KOPT-K1 (cell line): ENCODE data around the gene TXNL4A.

Source experiments
- H3K27ac ChIP-seq: fragments of 200-600 bp; sonication (generic); 2 replicates; pipeline ENCODE4 v1.5.1; 2016; ENCODE audit warnings: antibody characterized with exemption, mild to moderate bottlenecking, low read depth, low read length; ENCODE audit not compliant: poor library complexity, severe bottlenecking
- H3K36me3 ChIP-seq: fragments of 200-600 bp; sonication (generic); 2 replicates; pipeline ENCODE4 v1.5.1; 2017; ENCODE audit warnings: antibody characterized with exemption, mild to moderate bottlenecking, low read length, moderate library complexity; ENCODE audit not compliant: insufficient read depth
- H3K9me3 ChIP-seq: fragments of 200-600 bp; sonication (generic); 2 replicates; pipeline ENCODE4 v1.5.1; 2017; ENCODE audit warnings: antibody characterized with exemption, low read length, mild to moderate bottlenecking; ENCODE audit not compliant: insufficient read depth, poor library complexity, severe bottlenecking

TXNL4A gene

DNA sequence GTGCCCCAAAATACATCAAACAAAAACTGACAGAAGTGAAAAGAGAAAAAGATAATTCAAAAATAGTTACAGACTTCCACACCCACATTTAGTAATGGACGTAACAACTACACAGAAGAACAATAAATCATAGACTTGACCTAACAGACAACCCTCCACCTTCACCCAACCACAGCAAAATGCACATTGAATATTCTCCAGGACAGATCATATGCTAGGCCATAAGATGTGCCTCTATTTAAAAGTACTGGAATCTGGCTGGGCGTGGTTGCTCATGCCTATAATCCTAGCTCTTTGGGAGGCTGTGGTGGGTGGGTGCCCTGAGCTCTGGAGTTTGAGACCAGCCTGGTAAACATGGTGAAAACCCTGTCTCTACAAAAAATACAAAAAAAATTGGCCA is 56.9 kb downstream of the TXNL4A start:
- peaks cover 75% of the 10 kb centered on the region for H3K9me3 ChIP-seq

DNA sequence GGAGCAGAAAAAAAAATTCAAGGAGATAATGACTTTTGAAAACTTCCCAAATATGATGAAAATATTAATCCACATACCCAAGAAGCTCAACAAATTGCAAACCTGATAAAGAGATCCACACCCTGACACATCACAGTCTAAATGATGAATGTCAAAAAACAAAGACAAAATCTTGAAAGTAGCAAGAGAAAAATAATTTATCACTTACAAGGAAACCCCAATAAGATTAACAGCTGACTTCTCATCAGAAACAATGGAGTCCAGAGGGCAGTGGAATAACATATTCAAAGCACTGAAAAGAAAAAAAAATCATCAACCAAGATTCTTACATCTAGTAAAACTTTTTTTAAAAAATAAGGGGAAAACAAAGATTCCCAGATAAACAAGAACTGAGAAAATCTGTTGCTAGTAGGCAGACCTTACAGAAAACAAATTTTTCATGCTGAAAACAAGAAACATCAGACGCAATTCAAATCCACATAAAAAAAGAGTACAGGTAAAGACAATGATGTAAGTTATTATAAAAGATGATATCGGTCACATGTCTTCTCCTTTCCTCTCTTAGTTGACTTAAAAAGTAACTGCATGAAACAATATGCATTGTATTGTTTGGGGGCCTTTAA is 58.2 kb downstream of the TXNL4A start:
- H3K36me3 ChIP-seq = peaks cover 41% of the 10 kb centered on the region; the same call in 1 of the 2 replicates
- H3K27ac ChIP-seq = no peak overlapping the region
- H3K9me3 ChIP-seq = peaks cover 61% of the 10 kb centered on the region

More for the DNA sequence above, 56.9 kb downstream of the TXNL4A start:
- peaks cover 54% of the 10 kb centered on the region; the same call in 1 of the 2 replicates for H3K36me3 ChIP-seq
- H3K27ac ChIP-seq = no peak overlapping the region

DNA sequence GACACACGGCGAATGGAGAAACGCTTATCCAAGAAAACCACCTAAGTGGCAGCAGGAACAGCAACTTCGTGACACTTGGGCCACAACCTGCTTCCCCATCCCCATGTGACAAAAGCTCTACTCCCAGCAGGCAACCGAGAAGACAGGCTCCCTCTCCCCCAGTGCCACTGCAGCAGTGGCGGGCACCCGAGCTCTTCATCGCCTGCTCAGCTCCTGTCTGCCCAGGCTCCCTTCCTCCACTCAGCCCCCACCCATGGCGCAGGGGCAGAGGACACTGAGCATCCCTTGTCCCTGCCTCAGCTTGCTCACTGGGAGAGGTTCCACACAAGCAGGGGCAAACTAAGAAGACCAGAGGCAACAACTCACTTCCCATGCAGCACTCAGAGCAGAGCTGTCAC is 59.8 kb downstream of the TXNL4A start:
- H3K9me3 ChIP-seq = peaks cover 50% of the 10 kb centered on the region
- peaks cover 40% of the 10 kb centered on the region; the same call in 1 of the 2 replicates for H3K36me3 ChIP-seq
- H3K27ac ChIP-seq = no peak overlapping the region

DNA sequence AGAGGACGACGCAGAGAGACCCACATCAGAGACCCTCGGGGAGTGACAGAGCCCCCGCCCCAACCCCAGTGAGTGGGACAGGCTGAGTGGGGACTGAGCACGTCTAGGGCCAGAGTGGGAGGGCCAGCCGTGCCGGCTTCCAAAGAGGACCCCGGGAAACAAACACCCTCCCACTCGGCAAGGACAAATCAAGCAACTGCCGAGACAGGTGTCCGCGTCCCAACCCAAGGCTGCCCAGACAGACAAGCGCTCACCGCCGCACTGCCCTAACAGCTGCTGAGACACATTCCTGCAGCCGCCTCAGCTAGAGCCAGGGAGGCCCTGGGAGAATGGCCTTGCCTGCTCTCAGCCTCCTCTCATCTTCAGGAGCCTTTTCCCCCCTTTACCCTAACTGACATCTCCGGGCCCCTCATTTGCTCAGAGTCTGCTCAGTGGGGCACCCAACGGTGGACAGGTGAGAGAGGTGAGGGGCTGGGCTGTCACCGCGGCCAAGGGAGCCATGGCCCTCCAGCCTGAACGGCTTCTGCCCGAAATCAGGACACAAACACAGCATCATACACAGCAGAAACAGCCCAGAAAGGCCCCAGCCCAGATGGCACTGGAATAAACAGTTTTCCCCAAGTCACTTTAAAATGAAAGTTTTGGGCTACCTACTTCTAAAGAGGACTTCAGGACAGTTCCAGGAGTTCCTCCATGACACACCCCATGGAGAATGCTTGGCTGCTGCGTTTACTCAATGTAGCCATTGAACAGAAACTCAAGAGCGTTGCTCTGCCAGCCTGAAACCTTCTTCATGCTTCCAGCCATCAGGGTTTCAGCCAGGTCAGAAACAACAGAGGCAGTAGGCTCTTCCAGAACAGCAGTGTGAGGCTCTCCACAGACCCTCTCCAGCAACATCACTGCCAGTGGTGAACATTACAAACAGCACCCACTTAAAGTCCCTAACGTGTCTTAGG is 60.5 kb downstream of the TXNL4A start:
- Histone ChIP-seq H3K36me3 (peaks cover 37% of the 10 kb centered on the region; the same call in 1 of the 2 replicates), H3K27ac (no peak overlapping the region), H3K9me3 (peaks cover 44% of the 10 kb centered on the region)

DNA sequence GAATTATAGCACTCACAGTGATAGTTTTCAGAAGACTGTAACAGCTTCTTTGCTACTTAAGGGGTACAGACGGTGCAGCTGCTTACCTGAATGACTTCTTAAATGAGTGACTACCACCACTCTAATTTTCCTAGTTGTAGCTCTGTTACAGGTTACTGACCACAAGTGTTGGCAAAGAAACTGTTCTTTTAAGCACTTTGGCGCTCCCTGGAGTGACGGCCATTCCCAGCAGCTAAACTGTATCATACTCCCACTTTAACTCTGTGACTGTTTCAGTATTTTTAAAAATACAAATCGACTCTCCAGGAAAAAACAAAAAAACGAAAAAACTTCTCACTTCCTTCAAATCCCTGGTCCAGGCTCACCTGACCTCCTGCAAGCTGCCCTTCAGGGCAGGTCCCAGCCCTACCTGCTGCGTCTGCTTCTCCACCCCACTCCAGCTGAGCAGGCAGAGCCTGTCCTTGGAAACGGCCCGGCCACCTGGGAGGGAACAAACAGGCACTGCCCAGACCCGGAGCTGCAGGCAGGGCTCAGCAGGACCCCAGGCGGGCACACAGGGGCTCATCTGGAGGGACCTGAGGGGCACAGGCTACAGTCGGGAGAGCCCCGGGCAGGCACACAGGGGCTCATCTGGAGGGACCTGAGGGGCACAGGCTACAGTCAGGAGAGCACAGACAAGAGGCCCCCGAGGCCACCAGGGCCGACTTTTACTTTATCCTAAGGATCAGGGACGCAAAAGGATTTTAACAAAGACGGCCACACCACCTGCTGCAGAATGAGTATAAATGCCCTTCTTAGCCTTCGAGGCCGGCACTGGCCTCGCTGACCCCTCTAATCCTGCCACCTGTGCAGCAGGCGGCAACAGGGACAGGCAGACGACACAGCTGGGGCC is 61.4 kb downstream of the TXNL4A start:
- no peak overlapping the region for H3K27ac ChIP-seq
- H3K9me3 ChIP-seq = peaks cover 34% of the 10 kb centered on the region
- H3K36me3 ChIP-seq = peaks cover 37% of the 10 kb centered on the region; the same call in 1 of the 2 replicates

DNA sequence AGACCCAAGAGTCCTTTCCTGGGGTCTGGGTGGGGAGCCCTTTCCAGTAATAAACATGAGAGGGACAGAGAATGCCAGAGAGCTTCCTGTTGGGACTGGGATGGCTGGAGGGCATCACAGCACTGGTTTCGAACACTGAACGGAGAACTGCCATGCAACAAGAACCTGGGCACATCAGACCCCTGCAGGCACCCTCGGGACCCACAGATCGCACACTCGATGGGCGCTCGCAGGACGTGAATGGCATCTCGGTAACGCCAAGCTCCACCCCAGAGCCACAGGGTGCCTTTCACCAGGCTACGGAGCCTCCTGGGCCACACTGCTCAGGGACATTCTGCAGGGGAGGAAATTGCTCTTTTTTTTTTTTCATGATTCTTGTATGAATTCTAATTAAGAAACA is 62.1 kb downstream of the TXNL4A start:
- Histone ChIP-seq H3K27ac (no peak overlapping the region), H3K9me3 (peaks cover 28% of the 10 kb centered on the region), H3K36me3 (peaks cover 37% of the 10 kb centered on the region; the same call in 1 of the 2 replicates)

DNA sequence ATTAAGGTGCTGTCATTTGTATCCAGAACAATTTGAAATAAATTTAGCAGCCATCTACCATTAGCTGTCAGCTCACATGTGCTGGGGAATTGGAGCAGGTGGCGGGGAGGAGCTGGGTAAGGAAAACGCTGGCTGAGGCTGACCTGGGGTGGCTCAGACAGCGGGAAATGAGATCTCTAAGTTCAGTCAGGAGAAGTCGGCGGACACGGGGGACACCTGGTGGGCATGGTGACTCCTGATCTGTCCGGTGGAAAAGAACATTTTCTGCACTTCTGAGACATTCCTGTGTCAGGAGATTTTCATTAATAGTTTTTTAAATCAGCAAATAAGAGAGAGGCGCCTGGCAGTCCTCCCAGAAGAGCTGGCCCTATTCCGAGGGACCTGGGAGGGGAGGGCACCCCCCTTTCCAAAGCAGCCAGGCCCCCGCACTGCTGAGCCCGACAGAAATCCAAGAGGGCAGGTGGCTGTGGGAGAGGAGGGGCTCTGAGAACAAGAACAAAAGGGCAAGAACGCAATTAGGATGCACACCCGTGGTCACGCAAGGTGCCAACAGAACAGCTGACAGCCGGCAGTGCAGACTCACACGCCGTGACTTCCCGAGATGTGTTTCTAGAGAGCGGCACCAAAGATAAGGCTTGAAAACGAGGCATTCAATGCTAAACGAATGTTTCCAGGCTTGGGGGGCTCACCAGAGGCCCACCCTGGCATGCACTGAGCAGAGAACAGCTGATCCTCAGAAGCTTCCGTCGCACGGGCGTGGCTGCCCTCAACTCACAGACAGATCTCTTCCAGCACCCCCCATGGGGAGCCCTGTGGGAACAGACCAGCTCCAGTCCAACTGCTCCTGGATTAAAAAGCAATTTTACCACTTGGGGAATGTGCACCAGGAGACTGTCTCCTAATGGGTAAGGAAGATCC is 63.3 kb downstream of the TXNL4A start:
- H3K36me3 ChIP-seq = peaks cover 37% of the 10 kb centered on the region; the same call in 1 of the 2 replicates
- H3K27ac ChIP-seq = no peak overlapping the region
- H3K9me3 ChIP-seq = peaks cover 16% of the 10 kb centered on the region

DNA sequence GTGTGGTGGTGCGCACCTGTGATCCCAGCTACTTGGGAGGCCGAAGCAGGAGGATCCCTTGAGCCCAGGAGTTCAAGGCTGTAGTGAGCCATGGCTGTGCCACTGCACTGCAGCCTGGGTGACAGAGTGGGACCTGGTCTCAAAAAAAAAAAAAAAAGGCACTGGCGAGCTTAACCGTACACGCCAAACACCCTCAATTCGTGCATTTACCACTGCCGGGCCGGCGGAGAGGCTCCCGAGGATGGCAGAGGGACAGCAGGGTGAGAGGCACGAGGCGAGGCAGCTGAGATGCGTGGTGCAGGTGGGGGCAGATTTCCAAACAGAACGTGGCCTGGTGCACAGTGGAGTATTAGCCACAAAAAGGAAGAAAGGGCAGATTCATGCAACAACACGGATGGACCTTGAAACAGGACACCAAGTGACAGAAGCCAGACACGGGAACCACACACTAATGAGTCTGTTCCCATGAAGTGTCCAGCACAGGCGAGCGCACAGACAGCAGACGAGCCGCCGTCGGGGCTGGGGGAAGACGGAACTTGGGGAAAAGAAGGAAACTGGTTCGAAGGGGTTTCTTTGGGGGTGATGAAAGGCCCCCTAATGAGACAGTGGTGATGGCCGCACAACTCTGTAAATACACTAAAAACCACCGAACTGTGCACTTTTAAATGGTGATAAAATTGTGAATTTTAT is 64.3 kb downstream of the TXNL4A start:
- Histone ChIP-seq H3K9me3 (peaks cover 5% of the 10 kb centered on the region), H3K36me3 (peaks cover 29% of the 10 kb centered on the region; the same call in 1 of the 2 replicates), H3K27ac (no peak overlapping the region)

DNA sequence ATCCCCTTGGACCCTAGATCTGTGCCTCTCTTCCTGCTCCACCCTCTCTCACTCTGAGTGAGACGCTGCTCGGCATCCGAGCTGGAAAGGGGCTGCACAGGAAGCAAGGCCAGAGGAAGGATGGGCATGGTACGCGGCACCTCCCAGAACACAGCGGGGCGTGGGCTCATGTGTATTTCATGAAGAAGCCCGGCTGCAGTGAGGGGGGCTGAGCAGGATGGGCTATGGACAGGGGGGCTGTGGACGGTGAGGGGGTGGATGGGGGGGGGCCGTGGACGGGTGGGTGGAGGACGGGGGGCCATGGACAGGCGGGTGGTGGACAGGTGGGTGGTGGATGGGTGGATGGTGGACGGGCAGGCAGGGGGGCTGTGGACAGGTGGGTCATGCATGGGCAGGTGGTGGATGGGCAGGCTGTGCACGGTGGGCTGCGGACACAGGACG is 65.4 kb downstream of the TXNL4A start:
- Histone ChIP-seq H3K9me3 (no peaks in the 10 kb centered on the region), H3K36me3 (peaks cover 28% of the 10 kb centered on the region; the same call in 1 of the 2 replicates), H3K27ac (no peak overlapping the region)

DNA sequence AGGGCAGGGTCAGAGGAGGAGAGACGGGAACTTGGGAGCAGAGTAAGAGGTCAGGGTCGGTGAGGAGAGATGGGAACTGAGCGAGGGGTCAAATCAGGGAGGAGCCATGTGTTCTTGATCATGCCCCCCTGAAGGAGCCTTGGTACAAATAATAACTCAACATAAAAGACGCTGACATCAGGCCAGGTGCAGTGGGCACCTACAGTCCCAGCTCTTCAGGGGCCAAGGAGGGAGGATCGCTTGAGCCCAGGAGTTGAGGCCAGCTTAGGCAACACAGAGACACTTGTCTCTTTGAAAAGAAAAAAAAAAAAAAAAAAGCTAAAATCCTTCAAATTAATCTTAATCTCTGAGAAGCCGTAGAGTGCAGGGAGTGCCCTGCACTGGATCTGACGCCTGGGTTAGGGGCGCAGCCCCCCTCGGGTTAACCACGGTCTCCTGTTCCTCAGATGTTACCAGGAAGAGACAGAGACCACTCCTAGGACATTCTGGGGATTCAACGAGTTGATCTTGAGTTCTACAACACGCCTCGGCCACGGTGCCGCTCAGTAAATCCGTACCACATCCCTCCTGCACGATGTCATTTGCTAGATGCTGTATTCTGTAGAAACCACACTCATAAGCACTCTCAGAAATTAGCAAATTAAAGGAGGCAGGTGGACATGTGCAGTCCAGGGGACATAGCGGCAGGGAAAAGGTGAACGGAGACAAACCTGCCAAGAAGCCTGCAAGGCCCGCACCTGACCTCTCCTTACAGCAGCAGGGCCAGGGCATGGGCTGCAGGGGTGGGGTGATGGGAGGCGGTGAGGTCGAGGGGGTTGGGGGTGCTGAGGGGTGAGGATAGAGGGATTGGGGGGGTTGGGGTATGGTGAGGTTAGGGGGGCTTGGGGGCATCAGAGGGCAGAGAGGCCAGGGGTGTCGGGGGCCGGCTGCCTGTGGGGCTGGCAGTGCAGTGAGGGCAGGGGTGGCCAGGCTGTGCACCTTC is 66.1 kb downstream of the TXNL4A start:
- Histone ChIP-seq H3K27ac (no peak overlapping the region), H3K36me3 (peaks cover 32% of the 10 kb centered on the region; the same call in 1 of the 2 replicates), H3K9me3 (no peaks in the 10 kb centered on the region)
